ENCODE measurements around the gene PAPPA. TPM values are rescaled to one million over a fixed set of nuclear protein-coding genes. Genes with fewer than 3 reads are reported as not detected.

PAPPA gene
- total RNA-seq, 1 experiment from 2014 or later = 3.9 TPM

DNA sequence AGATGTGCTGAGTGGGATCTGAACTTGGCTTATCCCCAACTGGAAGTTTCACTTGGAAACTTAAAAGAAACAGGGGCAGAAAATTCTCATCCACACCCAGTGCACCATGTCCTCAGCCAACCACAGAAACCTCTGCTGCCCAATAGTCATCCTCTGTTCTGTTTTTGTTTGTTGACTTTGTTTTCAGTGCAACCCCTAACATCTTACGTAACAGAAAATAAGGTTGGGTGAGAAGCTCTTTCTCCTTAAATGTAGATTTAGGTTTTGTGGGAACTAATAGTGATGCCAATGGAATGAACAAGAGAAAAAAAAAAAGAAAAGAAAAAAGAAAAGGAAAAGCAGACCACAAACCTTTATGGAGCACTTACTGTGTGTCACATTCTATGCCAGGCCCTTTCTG is 262.8 kb downstream of the PAPPA start:
- no peak overlapping the region for H2AFZ ChIP-seq
- POLR2A ChIA-PET (ENCODE audit: unreplicated experiment) = no interaction called here
- H3K9me2 ChIP-seq (ENCODE audit: insufficient read depth) = no peaks in the 10 kb centered on the region
- H3K4me3 ChIP-seq = no peak overlapping the region
- no peak overlapping the region for H3K27ac ChIP-seq
- no peaks in the 10 kb centered on the region for H3K79me2 ChIP-seq (ENCODE audit: low read depth)
- no peak for TF ChIP-seq EZH2 (IDR thresholded peaks at IDR 0.05; ENCODE audit: low read depth)
- TF ChIP-seq, protein P1, sequence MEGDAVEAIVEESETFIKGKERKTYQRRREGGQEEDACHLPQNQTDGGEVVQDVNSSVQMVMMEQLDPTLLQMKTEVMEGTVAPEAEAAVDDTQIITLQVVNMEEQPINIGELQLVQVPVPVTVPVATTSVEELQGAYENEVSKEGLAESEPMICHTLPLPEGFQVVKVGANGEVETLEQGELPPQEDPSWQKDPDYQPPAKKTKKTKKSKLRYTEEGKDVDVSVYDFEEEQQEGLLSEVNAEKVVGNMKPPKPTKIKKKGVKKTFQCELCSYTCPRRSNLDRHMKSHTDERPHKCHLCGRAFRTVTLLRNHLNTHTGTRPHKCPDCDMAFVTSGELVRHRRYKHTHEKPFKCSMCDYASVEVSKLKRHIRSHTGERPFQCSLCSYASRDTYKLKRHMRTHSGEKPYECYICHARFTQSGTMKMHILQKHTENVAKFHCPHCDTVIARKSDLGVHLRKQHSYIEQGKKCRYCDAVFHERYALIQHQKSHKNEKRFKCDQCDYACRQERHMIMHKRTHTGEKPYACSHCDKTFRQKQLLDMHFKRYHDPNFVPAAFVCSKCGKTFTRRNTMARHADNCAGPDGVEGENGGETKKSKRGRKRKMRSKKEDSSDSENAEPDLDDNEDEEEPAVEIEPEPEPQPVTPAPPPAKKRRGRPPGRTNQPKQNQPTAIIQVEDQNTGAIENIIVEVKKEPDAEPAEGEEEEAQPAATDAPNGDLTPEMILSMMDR (conservative IDR thresholded peaks at IDR 0.05) = no peak
- no peaks in the 10 kb centered on the region for H3K4me1 ChIP-seq (replicated peaks; ENCODE audit: insufficient read depth)
- no peaks in the 10 kb centered on the region for H3K27me3 ChIP-seq (ENCODE audit: insufficient read depth, low read depth)
- no peaks in the 10 kb centered on the region for H3F3A ChIP-seq (ENCODE audit: insufficient read depth, low read depth)
- BruUV-seq (replicated peaks) = no TSS peak
- no peak overlapping the region for H3K4me2 ChIP-seq
- no peaks in the 10 kb centered on the region for H3K9me3 ChIP-seq (ENCODE audit: insufficient read depth, low read depth)
- H4K20me1 ChIP-seq (ENCODE audit: insufficient read depth) = no peaks in the 10 kb centered on the region
- no peak for DNase-seq
- no peaks in the 10 kb centered on the region for H3K36me3 ChIP-seq (ENCODE audit: low read depth)
- intact Hi-C loops (cut with micrococcal nuclease; ENCODE audit: unreplicated experiment) = no loop called here
- CTCF ChIA-PET = no interaction called here

DNA sequence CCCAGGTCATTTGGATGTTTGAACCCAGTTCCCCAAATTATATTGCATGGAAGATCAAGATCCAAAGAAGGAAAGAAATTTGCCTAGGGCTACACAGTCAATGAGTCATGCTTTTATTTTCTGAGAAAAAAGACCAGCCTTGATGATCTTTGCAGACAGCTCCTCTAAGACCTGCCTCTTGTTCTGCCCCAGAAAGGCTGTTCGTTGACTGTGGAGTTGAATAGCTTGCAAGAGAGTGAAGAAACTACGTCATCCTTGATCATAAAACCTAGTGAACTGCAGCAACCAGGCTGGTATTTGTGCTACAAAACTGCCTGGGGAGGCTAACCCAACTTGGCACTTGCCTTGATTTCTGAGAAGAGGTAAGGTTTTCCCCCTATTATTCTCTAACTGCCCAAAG is 263.9 kb downstream of the PAPPA start:
- TF ChIP-seq, protein P1 (conservative IDR thresholded peaks at IDR 0.05) = no peak
- TF ChIP-seq EZH2 (IDR thresholded peaks at IDR 0.05; ENCODE audit: low read depth) = no peak
- Histone ChIP-seq H3K36me3 (ENCODE audit: low read depth) (no peaks in the 10 kb centered on the region), H3F3A (ENCODE audit: insufficient read depth, low read depth) (no peaks in the 10 kb centered on the region), H3K4me1 (replicated peaks; ENCODE audit: insufficient read depth) (no peaks in the 10 kb centered on the region), H2AFZ (no peak overlapping the region), H3K27ac (no peak overlapping the region), H3K79me2 (ENCODE audit: low read depth) (no peaks in the 10 kb centered on the region), H4K20me1 (ENCODE audit: insufficient read depth) (no peaks in the 10 kb centered on the region), H3K4me3 (no peak overlapping the region), H3K9me3 (ENCODE audit: insufficient read depth, low read depth) (no peaks in the 10 kb centered on the region), H3K4me2 (no peak overlapping the region), H3K27me3 (ENCODE audit: insufficient read depth, low read depth) (no peaks in the 10 kb centered on the region), H3K9me2 (ENCODE audit: insufficient read depth) (no peaks in the 10 kb centered on the region)
- intact Hi-C loops (cut with micrococcal nuclease; ENCODE audit: unreplicated experiment) = no loop called here
- ChIA-PET CTCF (no interaction called here), POLR2A (ENCODE audit: unreplicated experiment) (no interaction called here)
- BruUV-seq (replicated peaks) = no TSS peak
- no peak for DNase-seq

DNA sequence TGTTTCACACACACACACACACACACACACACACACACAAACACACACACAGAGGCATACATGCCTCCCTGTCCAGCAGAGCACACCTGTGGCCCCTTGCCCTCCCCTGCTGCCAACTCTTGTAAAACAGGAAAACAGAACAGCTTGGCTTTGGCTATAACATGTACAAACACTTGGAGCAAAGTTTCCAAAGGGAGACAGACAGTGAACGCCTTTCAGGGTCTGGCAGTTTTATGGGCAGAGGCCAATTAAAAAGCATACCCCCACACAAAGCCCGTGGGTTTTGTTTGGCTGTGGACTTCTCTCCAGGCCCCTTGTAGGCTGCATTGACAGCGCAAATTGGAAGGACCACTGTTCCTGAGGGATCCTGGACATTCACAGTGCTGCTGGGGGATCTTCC is 265.6 kb downstream of the PAPPA start:
- H4K20me1 ChIP-seq (ENCODE audit: insufficient read depth) = no peaks in the 10 kb centered on the region
- no peaks in the 10 kb centered on the region for H3K4me1 ChIP-seq (replicated peaks; ENCODE audit: insufficient read depth)
- H3K9me2 ChIP-seq (ENCODE audit: insufficient read depth) = no peaks in the 10 kb centered on the region
- intact Hi-C loops (cut with micrococcal nuclease; ENCODE audit: unreplicated experiment) = no loop called here
- no peak overlapping the region for H3K4me3 ChIP-seq
- TF ChIP-seq EZH2 (IDR thresholded peaks at IDR 0.05; ENCODE audit: low read depth) = no peak
- TF ChIP-seq, protein P1 (conservative IDR thresholded peaks at IDR 0.05) = no peak
- POLR2A ChIA-PET (ENCODE audit: unreplicated experiment) = no interaction called here
- DNase-seq = no peak
- CTCF ChIA-PET = no interaction called here
- H3K9me3 ChIP-seq (ENCODE audit: insufficient read depth, low read depth) = no peaks in the 10 kb centered on the region
- no peaks in the 10 kb centered on the region for H3F3A ChIP-seq (ENCODE audit: insufficient read depth, low read depth)
- H3K4me2 ChIP-seq = no peak overlapping the region
- no peak overlapping the region for H2AFZ ChIP-seq
- H3K36me3 ChIP-seq (ENCODE audit: low read depth) = no peaks in the 10 kb centered on the region
- H3K27me3 ChIP-seq (ENCODE audit: insufficient read depth, low read depth) = no peaks in the 10 kb centered on the region
- H3K27ac ChIP-seq = no peak overlapping the region
- no TSS peak for BruUV-seq (replicated peaks)
- no peaks in the 10 kb centered on the region for H3K79me2 ChIP-seq (ENCODE audit: low read depth)

Measured in PC-9 (cell line).